Progenitor cell of endocrine pancreas (in vitro differentiated cells): ENCODE results near the gene TMIGD2. TPM values are rescaled to one million over a fixed set of nuclear protein-coding genes. Genes with fewer than 3 reads are reported as not detected.

Experiments
- DNase-seq: peaks from one replicate; pipeline ENCODE4 v3.0.0; 2021; ENCODE audit warnings: low spot score; ENCODE audit not compliant: unreplicated experiment
- H3K27ac Mint-ChIP-seq: 2 replicates; pipeline ENCODE4 v1.8.0; 2021; ENCODE audit warnings: mild to moderate bottlenecking, moderate library complexity, mixed read lengths
- H3K27me3 Mint-ChIP-seq: 2 replicates; pipeline ENCODE4 v1.8.0; 2021; ENCODE audit warnings: mixed read lengths
- H3K36me3 Mint-ChIP-seq: 2 replicates; pipeline ENCODE4 v1.8.0; 2022; ENCODE audit warnings: mixed read lengths; ENCODE audit not compliant: insufficient read depth
- H3K4me1 Mint-ChIP-seq: 2 replicates; pipeline ENCODE4 v1.8.0; 2021; ENCODE audit warnings: low read depth, mixed read lengths
- H3K4me3 Mint-ChIP-seq: 2 replicates; pipeline ENCODE4 v1.8.0; 2021; ENCODE audit warnings: low read depth, mild to moderate bottlenecking, moderate library complexity, mixed read lengths
- H3K9me3 Mint-ChIP-seq: 2 replicates; pipeline ENCODE4 v1.8.0; 2021; ENCODE audit warnings: low read depth, mixed read lengths
- total RNA-seq: library from RNA; stranded (reverse); gene quantifications from 2 replicates; pipeline ENCODE4 v1.2.1, GENCODE V29; 2021
- TF ChIP-seq, protein P1 (sequence below): fragments of 200-600 bp; sonication (generic); IDR thresholded peaks from one replicate; pipeline ENCODE4 v1.5.0; 2021; ENCODE audit warnings: antibody characterized with exemption, mild to moderate bottlenecking; ENCODE audit not compliant: unreplicated experiment

Gene TMIGD2
- total RNA-seq, 1 donor from 2014 or later: not detected

GRCh38 chr19:4264812-4265211 is 37.4 kb downstream of the TMIGD2 start:
- Mint-ChIP-seq H3K36me3 (peaks cover 12% of the 10 kb centered on the region), H3K27me3 (no peaks in the 10 kb centered on the region), H3K4me1 (no peaks in the 10 kb centered on the region), H3K9me3 (no peaks in the 10 kb centered on the region), H3K27ac (no peak overlapping the region), H3K4me3 (no peak overlapping the region)
- DNase-seq: no peak
- TF ChIP-seq, protein P1, sequence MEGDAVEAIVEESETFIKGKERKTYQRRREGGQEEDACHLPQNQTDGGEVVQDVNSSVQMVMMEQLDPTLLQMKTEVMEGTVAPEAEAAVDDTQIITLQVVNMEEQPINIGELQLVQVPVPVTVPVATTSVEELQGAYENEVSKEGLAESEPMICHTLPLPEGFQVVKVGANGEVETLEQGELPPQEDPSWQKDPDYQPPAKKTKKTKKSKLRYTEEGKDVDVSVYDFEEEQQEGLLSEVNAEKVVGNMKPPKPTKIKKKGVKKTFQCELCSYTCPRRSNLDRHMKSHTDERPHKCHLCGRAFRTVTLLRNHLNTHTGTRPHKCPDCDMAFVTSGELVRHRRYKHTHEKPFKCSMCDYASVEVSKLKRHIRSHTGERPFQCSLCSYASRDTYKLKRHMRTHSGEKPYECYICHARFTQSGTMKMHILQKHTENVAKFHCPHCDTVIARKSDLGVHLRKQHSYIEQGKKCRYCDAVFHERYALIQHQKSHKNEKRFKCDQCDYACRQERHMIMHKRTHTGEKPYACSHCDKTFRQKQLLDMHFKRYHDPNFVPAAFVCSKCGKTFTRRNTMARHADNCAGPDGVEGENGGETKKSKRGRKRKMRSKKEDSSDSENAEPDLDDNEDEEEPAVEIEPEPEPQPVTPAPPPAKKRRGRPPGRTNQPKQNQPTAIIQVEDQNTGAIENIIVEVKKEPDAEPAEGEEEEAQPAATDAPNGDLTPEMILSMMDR: no peak

DNA sequence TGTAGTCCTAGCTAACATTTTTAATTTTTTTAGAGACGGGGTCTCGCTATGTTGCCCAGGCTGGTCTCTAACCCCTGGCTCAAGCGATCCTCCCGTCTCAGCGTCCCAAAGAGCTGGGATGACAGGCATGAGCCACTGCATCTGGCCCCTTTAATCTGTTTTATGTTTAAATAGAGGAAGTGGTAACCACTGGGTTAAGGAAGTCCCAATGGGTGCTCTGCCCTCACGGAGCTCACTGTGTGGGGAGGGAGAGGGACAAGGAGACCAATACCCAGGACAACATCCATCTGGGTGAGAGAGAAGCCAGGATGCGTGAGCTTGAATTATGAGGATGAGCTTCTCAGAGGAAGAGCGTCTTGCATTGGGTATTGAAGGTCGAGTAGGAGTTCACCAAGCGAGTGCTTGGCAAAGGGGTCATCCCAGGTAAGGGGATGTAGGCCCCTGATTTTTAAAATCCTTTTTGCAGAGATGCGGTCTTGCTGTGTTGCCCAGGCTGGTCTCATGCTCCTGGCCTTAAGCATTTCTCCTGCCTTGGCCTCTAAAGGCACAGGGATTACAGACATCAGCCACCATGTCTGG is 41.5 kb downstream of the TMIGD2 start:
- Mint-ChIP-seq H3K27ac (no peak overlapping the region), H3K4me3 (no peak overlapping the region), H3K36me3 (peaks cover 14% of the 10 kb centered on the region), H3K4me1 (no peaks in the 10 kb centered on the region), H3K9me3 (no peaks in the 10 kb centered on the region), H3K27me3 (no peaks in the 10 kb centered on the region)
- no peak for DNase-seq
- TF ChIP-seq, protein P1: no peak

DNA sequence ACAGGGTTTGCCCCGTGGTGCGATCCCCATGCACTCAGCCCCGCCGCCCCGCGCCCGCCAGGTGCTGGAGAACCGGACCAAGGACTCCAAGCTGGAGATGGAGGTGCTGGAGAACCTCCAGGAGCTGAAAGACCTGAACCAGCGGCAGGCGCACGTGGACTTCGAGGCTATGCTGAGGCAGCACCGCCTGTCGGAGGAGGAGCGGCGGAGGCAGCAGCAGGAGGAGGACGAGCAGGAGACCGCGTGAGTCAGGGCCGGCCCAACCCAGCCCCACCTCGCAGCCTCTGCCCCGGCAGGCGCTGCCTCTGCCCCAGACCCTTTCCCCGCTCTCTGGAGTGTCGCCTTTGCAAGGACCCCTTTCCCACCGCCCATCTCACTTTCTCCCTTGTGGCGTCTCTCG is 44.0 kb downstream of the TMIGD2 start:
- no peak overlapping the region for H3K4me3 Mint-ChIP-seq
- peaks cover 5% of the 10 kb centered on the region for H3K9me3 Mint-ChIP-seq
- peaks cover 31% of the 10 kb centered on the region for H3K36me3 Mint-ChIP-seq
- no peak for DNase-seq
- no peaks in the 10 kb centered on the region for H3K4me1 Mint-ChIP-seq
- TF ChIP-seq, protein P1: no peak
- no peak overlapping the region for H3K27ac Mint-ChIP-seq
- no peaks in the 10 kb centered on the region for H3K27me3 Mint-ChIP-seq

DNA sequence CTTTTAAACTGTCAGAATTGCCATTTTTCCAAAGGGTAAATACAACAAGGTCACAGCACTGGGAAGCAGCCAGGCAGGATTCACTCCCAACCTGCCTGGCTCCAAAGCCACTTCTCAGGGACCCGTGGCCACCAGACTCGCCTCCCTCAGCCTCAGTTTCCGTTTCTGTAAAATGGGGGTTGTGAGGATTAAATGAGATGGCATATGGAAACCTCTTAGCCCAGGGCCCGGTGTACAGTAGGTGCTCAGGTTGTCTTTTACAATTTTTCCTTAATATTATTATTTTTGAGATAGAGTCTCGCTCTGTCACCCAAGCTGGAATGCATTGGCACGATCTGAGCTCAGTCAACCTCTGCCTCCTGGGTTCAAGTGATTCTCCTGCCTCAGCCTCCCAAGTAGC is 45.2 kb downstream of the TMIGD2 start:
- no peak for DNase-seq
- H3K9me3 Mint-ChIP-seq: peaks cover 5% of the 10 kb centered on the region
- peaks cover 40% of the 10 kb centered on the region for H3K36me3 Mint-ChIP-seq
- no peaks in the 10 kb centered on the region for H3K4me1 Mint-ChIP-seq
- TF ChIP-seq, protein P1: no peak
- H3K27ac Mint-ChIP-seq: no peak overlapping the region
- H3K4me3 Mint-ChIP-seq: no peak overlapping the region
- H3K27me3 Mint-ChIP-seq: no peaks in the 10 kb centered on the region

DNA sequence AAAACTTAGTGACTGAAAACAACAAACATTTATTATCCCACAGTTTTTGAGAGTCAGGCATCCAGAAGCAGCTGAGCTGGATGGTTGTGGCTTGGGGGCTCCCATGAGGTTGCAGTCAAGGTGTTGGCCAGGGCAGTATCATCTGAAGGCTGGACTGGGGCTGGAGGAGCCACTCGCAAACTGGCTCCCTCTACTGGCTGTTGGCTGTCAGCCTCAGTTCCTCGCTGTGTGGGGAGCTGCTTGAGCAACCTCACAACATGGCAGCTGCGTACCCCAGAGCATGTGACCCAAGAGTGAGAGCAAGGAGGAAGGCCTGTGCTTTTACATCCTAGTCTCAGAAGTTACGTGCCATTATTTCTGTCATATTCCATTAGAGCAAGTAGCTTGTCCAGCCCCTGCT is 45.6 kb downstream of the TMIGD2 start:
- no peak overlapping the region for H3K4me3 Mint-ChIP-seq
- H3K4me1 Mint-ChIP-seq: no peaks in the 10 kb centered on the region
- DNase-seq: no peak
- peaks cover 43% of the 10 kb centered on the region for H3K36me3 Mint-ChIP-seq
- no peaks in the 10 kb centered on the region for H3K27me3 Mint-ChIP-seq
- peaks cover 5% of the 10 kb centered on the region for H3K9me3 Mint-ChIP-seq
- no peak overlapping the region for H3K27ac Mint-ChIP-seq
- TF ChIP-seq, protein P1: no peak
